Stimulated activated naive CD8-positive, alpha-beta T cell treated with anti-CD3 and anti-CD28 coated beads, Interleukin-15, amount 100 ng/mL, for 72 hours (primary cell): Measurements from ENCODE around the gene RIPK3.

ENCODE experiments used
- ATAC-seq: fragments of 150-1000 bp; cut with Tn5 transposase; 2 replicates; pipeline ENCODE4 v1.10.0; 2021; ENCODE audit warnings: mild to moderate bottlenecking, moderate library complexity
- DNase-seq, 2 donors: peaks; one replicate each; pipeline ENCODE4 v3.0.0; 2021 to 2022
- H3K27ac Mint-ChIP-seq, 2 donors: one replicate each; pipeline ENCODE4 v1.8.0; 2022; ENCODE audit warnings: mild to moderate bottlenecking in 2 of 2, mixed read lengths in 2 of 2, moderate library complexity in 2 of 2
- H3K27me3 Mint-ChIP-seq: one replicate; pipeline ENCODE4 v1.8.0; 2022; ENCODE audit warnings: mixed read lengths
- H3K4me1 Mint-ChIP-seq: one replicate; pipeline ENCODE4 v1.8.0; 2022; ENCODE audit warnings: mild to moderate bottlenecking, mixed read lengths
- H3K4me3 Mint-ChIP-seq, 2 donors: one replicate each; pipeline ENCODE4 v1.8.0; 2022; ENCODE audit warnings: mild to moderate bottlenecking in 2 of 2, mixed read lengths in 2 of 2, moderate library complexity in 1 of 2
- H3K9me3 Mint-ChIP-seq, 2 donors: one replicate each; pipeline ENCODE4 v1.8.0; 2022; ENCODE audit warnings: mixed read lengths in 2 of 2

Gene RIPK3

GRCh38 chr14:24324024-24324423, 15.8 kb downstream of the RIPK3 start:
- H3K27ac Mint-ChIP-seq = no peak overlapping the region

DNA sequence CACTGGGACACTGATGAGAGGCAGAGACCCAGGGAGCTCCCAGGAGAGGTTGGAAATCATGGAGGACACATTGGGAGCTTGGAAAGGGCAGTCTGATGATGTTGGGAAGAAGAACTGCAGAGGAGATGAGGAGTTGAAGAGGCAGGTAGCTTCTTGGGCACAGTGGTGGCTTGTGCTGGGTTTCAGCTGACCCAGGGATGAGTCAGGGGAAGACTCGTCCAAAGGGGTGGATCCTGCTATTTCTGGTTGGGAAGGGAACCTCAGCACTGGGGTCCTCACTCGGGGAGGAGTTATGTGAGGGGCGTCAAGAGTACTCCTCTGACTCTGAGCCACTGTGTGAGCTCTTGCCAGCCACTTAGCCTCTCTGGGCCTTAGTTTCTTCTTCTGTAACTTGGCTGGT, 16.4 kb downstream of the RIPK3 start:
- Mint-ChIP-seq H3K4me3 (no peak overlapping the region), H3K4me1 (peaks cover 11% of the 10 kb centered on the region), H3K27me3 (peaks cover 26% of the 10 kb centered on the region), H3K9me3 (no peaks in the 10 kb centered on the region), H3K27ac (no peak overlapping the region)
- ATAC-seq (no peak), DNase-seq (no peak)

More at GRCh38 chr14:24324024-24324423, 15.8 kb downstream of the RIPK3 start:
- Mint-ChIP-seq H3K4me3 (no peak overlapping the region), H3K4me1 (peaks cover 18% of the 10 kb centered on the region), H3K9me3 (no peaks in the 10 kb centered on the region), H3K27me3 (peaks cover 26% of the 10 kb centered on the region)
- ATAC-seq = no peak
- DNase-seq = no peak

GRCh38 chr14:24322672-24323071, 17.1 kb downstream of the RIPK3 start:
- H3K4me3 Mint-ChIP-seq = no peak overlapping the region
- no peak overlapping the region for H3K27ac Mint-ChIP-seq
- ATAC-seq = no peak
- H3K4me1 Mint-ChIP-seq = peaks cover 13% of the 10 kb centered on the region
- no peak for DNase-seq
- H3K27me3 Mint-ChIP-seq = peaks cover 26% of the 10 kb centered on the region
- no peaks in the 10 kb centered on the region for H3K9me3 Mint-ChIP-seq

GRCh38 chr14:24321212-24321975, 18.4 kb downstream of the RIPK3 start:
- Mint-ChIP-seq H3K27ac (no peak overlapping the region), H3K9me3 (no peaks in the 10 kb centered on the region)

DNA sequence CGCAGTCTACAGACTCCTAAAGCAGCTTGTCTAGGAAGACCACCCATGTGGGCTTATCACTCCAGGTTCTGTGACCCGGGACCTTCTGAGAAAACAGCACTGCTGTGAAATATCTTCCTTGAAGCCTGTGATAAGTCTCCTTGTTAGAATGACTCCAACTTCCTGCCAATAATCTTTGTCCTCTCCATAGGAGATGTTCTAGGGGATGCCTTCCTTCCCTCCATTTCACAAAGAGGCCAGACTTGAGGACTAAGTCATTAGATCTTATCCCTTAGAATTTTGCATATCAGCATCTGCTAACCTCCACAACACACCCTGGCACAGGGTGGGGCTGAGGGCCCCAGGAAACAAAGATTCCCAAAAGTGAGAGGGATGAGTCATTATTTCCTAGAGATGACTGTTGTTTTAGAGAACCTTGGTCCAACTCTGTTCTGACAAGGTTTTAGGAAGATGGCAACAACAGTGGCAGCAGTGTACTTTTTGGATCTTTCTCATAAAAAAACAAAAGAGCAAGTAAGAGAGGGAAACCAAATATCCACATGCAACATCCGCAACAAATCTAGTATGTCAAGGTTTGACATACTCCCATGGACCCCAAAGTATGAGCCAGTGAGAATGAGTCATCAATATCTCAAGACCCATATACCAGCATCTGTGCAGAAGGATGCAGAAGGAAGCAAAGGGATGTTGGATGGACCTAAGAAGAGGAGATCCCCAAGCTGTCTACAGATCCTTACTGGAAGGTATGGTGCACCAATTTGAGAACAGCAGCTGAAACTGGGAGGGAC, 22.5 kb downstream of the RIPK3 start:
- H3K4me3 Mint-ChIP-seq = no peak overlapping the region
- ATAC-seq (no peak), DNase-seq (no peak)
- H3K9me3 Mint-ChIP-seq = no peaks in the 10 kb centered on the region
- peaks cover 17% of the 10 kb centered on the region for H3K27me3 Mint-ChIP-seq
- H3K27ac Mint-ChIP-seq = peak overlapping the region in 1 of 2 donors; percentile 52
- H3K4me1 Mint-ChIP-seq = peaks cover 53% of the 10 kb centered on the region

More at GRCh38 chr14:24321212-24321975, 18.4 kb downstream of the RIPK3 start:
- peaks cover 16% of the 10 kb centered on the region for H3K4me1 Mint-ChIP-seq
- peaks cover 26% of the 10 kb centered on the region for H3K27me3 Mint-ChIP-seq
- no peak for DNase-seq
- no peak overlapping the region for H3K4me3 Mint-ChIP-seq
- no peak for ATAC-seq

- ATAC-seq = no peak
- no peak for DNase-seq
- H3K4me3 Mint-ChIP-seq = no peak overlapping the region
- peaks cover 61% of the 10 kb centered on the region for H3K4me1 Mint-ChIP-seq
- no peak overlapping the region for H3K27ac Mint-ChIP-seq
- H3K27me3 Mint-ChIP-seq = peaks cover 17% of the 10 kb centered on the region
- H3K9me3 Mint-ChIP-seq = no peaks in the 10 kb centered on the region
Observed at GRCh38 chr14:24316597-24316950, 23.2 kb downstream of the RIPK3 start.

DNA sequence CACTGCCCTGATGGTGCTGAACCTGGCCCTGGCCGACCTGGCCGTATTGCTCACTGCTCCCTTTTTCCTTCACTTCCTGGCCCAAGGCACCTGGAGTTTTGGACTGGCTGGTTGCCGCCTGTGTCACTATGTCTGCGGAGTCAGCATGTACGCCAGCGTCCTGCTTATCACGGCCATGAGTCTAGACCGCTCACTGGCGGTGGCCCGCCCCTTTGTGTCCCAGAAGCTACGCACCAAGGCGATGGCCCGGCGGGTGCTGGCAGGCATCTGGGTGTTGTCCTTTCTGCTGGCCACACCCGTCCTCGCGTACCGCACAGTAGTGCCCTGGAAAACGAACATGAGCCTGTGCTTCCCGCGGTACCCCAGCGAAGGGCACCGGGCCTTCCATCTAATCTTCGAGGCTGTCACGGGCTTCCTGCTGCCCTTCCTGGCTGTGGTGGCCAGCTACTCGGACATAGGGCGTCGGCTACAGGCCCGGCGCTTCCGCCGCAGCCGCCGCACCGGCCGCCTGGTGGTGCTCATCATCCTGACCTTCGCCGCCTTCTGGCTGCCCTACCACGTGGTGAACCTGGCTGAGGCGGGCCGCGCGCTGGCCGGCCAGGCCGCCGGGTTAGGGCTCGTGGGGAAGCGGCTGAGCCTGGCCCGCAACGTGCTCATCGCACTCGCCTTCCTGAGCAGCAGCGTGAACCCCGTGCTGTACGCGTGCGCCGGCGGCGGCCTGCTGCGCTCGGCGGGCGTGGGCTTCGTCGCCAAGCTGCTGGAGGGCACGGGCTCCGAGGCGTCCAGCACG, 23.8 kb downstream of the RIPK3 start:
- no peaks in the 10 kb centered on the region for H3K9me3 Mint-ChIP-seq
- peak; percentile 16 for ATAC-seq
- H3K4me1 Mint-ChIP-seq = peaks cover 66% of the 10 kb centered on the region
- H3K27me3 Mint-ChIP-seq = peaks cover 17% of the 10 kb centered on the region
- no peak overlapping the region for H3K4me3 Mint-ChIP-seq
- no peak for DNase-seq
- no peak overlapping the region for H3K27ac Mint-ChIP-seq

DNA sequence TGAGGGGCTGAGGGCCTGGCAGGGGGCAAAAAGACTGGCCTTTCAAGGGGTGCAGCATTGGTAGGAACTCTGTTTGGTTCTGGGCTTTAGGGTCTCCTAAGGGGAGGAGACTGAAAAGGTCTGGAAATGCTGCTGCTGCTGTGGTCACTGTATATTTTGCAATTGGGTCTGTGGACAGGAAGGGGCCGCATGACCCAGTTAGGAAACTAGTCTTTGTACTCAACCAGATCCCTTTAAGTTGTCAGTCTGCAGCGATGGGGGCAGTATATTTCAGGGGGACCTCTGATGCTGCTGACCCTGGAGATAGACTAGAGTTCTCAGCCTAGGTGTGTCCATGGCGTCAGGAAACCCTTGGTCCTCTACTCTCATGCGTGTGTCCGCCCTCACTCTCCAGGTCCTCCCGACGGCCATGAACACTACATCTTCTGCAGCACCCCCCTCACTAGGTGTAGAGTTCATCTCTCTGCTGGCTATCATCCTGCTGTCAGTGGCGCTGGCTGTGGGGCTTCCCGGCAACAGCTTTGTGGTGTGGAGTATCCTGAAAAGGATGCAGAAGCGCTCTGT, 24.5 kb downstream of the RIPK3 start:
- H3K4me1 Mint-ChIP-seq = peaks cover 69% of the 10 kb centered on the region
- no peak for DNase-seq
- H3K9me3 Mint-ChIP-seq = no peaks in the 10 kb centered on the region
- H3K27me3 Mint-ChIP-seq = peaks cover 15% of the 10 kb centered on the region
- no peak overlapping the region for H3K4me3 Mint-ChIP-seq
- no peak overlapping the region for H3K27ac Mint-ChIP-seq
- ATAC-seq = no peak

GRCh38 chr14:24314377-24315193, 25.2 kb downstream of the RIPK3 start:
- Mint-ChIP-seq H3K9me3 (no peaks in the 10 kb centered on the region), H3K27ac (peak overlapping the region in 1 of 2 donors; percentile 4), H3K4me1 (peaks cover 77% of the 10 kb centered on the region), H3K4me3 (no peak overlapping the region), H3K27me3 (peaks cover 8% of the 10 kb centered on the region)
- DNase-seq = no peak
- ATAC-seq = no peak

DNA sequence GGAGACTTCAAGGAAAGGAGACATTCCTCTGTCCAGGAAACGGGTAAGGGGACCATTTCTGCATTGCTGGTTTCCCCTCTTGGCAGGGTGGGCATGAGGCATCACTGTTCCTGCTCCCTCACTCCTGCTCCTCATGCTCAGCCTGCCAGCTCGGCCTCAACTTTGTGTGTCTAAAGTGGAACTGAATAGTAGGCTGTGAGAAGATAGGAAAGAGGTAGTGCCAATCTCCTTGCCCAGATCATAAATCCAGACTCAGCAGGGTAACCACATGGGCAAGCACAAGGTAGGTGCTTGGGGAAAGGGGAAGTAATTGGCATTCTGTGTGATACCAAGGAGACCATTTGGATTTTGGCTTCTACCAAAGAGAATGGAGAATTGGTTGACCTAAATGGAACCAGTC, 25.9 kb downstream of the RIPK3 start:
- Mint-ChIP-seq H3K4me3 (peak overlapping the region; percentile 14 to 29), H3K27ac (peak overlapping the region in 1 of 2 donors; percentile 73), H3K4me1 (peaks cover 81% of the 10 kb centered on the region), H3K9me3 (no peaks in the 10 kb centered on the region), H3K27me3 (peaks cover 1% of the 10 kb centered on the region)
- ATAC-seq (no peak), DNase-seq (no peak)

DNA sequence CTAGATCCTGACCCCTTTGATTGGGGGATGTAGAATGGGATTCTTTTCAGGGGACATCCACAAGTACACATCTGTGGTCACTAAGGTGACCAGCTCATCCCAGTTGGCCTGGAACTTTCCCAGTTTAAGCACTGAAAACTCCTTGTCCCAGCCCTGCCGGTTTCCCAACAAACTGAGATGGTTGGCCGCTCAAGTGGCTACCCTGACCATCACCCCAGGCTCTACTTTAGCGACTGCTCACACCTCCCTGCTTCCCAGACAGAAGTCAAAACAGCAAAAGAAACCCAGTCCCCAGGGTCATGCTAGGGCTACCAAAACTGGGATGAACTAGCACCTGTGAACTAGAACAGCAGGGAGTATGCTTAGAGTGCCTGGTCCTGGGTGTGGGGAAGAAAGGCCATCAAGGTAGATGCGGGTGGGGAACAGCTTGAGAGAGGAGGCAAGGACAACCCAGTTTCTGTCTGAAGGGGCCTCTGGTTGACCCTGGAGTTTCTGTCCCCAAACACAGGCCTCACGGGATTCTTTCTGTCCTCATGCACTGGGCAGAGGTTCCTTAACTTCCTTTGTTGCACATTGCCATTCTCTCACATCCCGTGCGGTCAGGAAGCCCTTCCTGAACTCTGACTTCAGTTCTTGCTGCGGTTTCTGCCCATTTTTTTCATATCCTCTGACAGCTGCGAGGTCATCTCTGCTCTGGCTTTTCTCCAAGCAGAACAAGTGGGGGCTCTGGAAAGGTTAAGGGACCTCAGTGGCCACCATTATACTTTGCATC, 26.9 kb downstream of the RIPK3 start:
- H3K9me3 Mint-ChIP-seq = no peaks in the 10 kb centered on the region
- peaks cover 85% of the 10 kb centered on the region for H3K4me1 Mint-ChIP-seq
- peak in 1 of 2 donors; percentile 37 for DNase-seq
- peak overlapping the region; percentile 69 to 84 for H3K4me3 Mint-ChIP-seq
- ATAC-seq = no peak
- peak overlapping the region in 1 of 2 donors; percentile 49 for H3K27ac Mint-ChIP-seq
- H3K27me3 Mint-ChIP-seq = no peaks in the 10 kb centered on the region

GRCh38 chr14:24311837-24312615, 27.8 kb downstream of the RIPK3 start:
- Mint-ChIP-seq H3K27ac (peak overlapping the region; percentile 1 to 81), H3K4me3 (peak overlapping the region; percentile 69 to 84), H3K27me3 (no peaks in the 10 kb centered on the region), H3K4me1 (peaks cover 85% of the 10 kb centered on the region), H3K9me3 (no peaks in the 10 kb centered on the region)
- DNase-seq (no peak), ATAC-seq (no peak)
